T-helper 1 cell treated with Interleukin-12 subunit alpha and Interleukin-12 subunit beta and Interleukin-4 antibody, amounts not matched to agents 30 μg/mL and 1 μg/mL, for 36 hours (primary cell): Measurements from ENCODE around the gene ABCD3.
"Not testable (repeated sequence)": the region's sequence is repeated elsewhere in the genome, so short reads cannot be mapped to it uniquely, and the experiment has no call there.

ENCODE experiments used
- H3K27ac Mint-ChIP-seq: one replicate; pipeline ENCODE4 v1.8.0; 2021; ENCODE audit warnings: mild to moderate bottlenecking, mixed read lengths
- H3K27me3 Mint-ChIP-seq: one replicate; pipeline ENCODE4 v1.8.0; 2021; ENCODE audit warnings: low read depth, mixed read lengths
- H3K36me3 Mint-ChIP-seq: one replicate; pipeline ENCODE4 v1.8.0; 2021; ENCODE audit warnings: low read depth, mixed read lengths
- H3K4me1 Mint-ChIP-seq: one replicate; pipeline ENCODE4 v1.8.0; 2021; ENCODE audit warnings: low read depth, mixed read lengths
- H3K4me3 Mint-ChIP-seq: one replicate; pipeline ENCODE4 v1.8.0; 2021; ENCODE audit warnings: mild to moderate bottlenecking, moderate library complexity, mixed read lengths
- H3K9me3 Mint-ChIP-seq: one replicate; pipeline ENCODE4 v1.8.0; 2021; ENCODE audit warnings: mixed read lengths

Gene ABCD3

DNA sequence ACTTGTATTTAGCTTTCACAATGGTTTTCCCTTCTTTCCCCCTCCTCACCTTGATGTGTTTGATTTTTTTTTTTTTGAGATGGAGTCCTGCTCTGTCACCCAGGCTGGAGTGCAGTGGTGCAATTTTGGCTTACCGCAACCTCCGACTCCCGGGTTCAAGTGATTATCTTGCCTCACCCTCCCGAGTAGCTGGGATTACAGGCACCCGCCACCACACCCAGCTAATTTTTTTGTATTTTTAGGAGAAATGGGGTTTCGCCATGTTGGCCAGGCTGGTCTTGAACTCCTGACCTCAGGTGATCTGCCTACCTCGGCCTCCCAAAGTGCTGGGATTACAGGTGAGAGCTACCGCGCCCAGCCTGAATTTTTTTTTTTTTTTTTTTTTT is 8.3 kb downstream of the ABCD3 start:
- H3K27ac Mint-ChIP-seq, H3K27me3 Mint-ChIP-seq, H3K36me3 Mint-ChIP-seq, H3K9me3 Mint-ChIP-seq, H3K4me3 Mint-ChIP-seq: not testable (repeated sequence)
- H3K4me1 Mint-ChIP-seq = peaks cover 21% of the 10 kb centered on the region

- Mint-ChIP-seq H3K9me3 (no peaks in the 10 kb centered on the region), H3K27me3 (no peaks in the 10 kb centered on the region), H3K27ac (no peak overlapping the region), H3K36me3 (peaks cover 7% of the 10 kb centered on the region), H3K4me1 (peaks cover 10% of the 10 kb centered on the region), H3K4me3 (no peak overlapping the region)
Measured at GRCh38 chr1:94428441-94428840, 10.3 kb downstream of the ABCD3 start.

- H3K27me3 Mint-ChIP-seq, H3K4me1 Mint-ChIP-seq, H3K9me3 Mint-ChIP-seq, H3K4me3 Mint-ChIP-seq, H3K36me3 Mint-ChIP-seq, H3K27ac Mint-ChIP-seq: not testable (repeated sequence)
Measured at GRCh38 chr1:94428927-94429528, 10.8 kb downstream of the ABCD3 start.

GRCh38 chr1:94430066-94430465 is 11.9 kb downstream of the ABCD3 start:
- not testable (repeated sequence) for H3K36me3 Mint-ChIP-seq, H3K27ac Mint-ChIP-seq, H3K27me3 Mint-ChIP-seq, H3K4me3 Mint-ChIP-seq, H3K4me1 Mint-ChIP-seq, H3K9me3 Mint-ChIP-seq

- Mint-ChIP-seq H3K4me3 (no peak overlapping the region), H3K4me1 (peaks cover 2% of the 10 kb centered on the region), H3K36me3 (peaks cover 11% of the 10 kb centered on the region), H3K27ac (no peak overlapping the region), H3K9me3 (peaks cover 13% of the 10 kb centered on the region), H3K27me3 (no peaks in the 10 kb centered on the region)
Measured at GRCh38 chr1:94433866-94434265, 15.7 kb downstream of the ABCD3 start.

DNA sequence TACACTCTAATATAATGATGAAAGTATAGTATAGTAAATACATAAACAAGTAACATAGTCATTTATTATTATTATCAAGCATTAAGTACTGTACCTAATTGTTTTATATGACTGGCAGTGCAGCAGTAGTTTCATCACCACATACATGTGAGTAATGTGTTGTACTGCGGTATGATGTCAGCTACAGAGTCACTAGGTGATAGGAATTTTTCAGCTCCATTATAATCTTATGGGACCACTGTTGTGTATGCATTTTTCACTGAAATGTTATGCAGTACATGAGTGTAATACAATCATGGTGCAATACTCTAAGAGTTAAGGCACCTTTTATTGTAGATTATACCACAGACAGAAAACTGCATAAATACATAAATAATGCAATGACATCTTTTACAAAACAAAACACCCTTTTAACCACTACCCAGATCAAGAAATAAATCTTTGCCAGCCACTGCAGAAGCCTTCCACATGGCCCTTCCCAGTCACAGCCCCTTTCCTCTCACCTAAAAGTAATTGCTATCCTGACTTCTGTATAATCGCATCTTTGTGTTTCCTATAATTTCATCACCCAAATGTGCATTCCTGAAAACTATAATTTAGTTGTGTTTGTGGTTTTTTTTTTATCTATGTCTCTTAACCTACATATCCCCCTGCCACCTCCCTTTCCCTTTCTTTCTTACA is 16.3 kb downstream of the ABCD3 start:
- Mint-ChIP-seq H3K27me3 (no peaks in the 10 kb centered on the region), H3K4me3 (no peak overlapping the region), H3K9me3 (peaks cover 13% of the 10 kb centered on the region), H3K4me1 (no peaks in the 10 kb centered on the region), H3K36me3 (peaks cover 9% of the 10 kb centered on the region), H3K27ac (no peak overlapping the region)

DNA sequence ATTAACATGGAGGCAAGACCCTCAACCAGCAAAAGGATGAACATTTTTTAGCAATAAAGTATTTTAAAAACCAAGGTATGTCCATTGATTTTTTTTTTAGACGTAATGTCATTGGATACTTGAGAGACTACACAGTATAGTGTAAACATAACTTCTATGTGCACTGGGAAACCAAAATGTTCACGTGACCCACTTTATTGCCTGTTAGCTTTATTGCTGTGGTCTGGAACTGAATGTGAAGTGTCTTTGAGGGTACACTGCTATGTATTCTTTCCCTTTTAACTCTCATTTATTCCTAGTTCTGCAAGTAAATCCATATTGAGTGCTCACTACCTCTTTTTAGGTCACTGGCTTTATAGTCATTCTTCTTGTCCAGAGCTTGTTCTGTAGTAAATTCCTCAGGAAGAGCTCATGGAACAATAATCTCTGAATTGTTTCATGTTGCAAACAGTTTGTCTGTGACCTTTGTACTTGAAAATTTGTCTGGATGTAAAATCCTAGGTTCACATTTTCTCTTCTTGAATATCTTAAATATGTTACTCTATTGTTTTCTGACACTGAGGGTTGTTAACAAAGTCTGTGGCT is 20.6 kb downstream of the ABCD3 start:
- no peak overlapping the region for H3K4me3 Mint-ChIP-seq
- H3K9me3 Mint-ChIP-seq = peaks cover 28% of the 10 kb centered on the region
- no peak overlapping the region for H3K27ac Mint-ChIP-seq
- H3K27me3 Mint-ChIP-seq = no peaks in the 10 kb centered on the region
- H3K36me3 Mint-ChIP-seq = peaks cover 8% of the 10 kb centered on the region
- no peaks in the 10 kb centered on the region for H3K4me1 Mint-ChIP-seq

DNA sequence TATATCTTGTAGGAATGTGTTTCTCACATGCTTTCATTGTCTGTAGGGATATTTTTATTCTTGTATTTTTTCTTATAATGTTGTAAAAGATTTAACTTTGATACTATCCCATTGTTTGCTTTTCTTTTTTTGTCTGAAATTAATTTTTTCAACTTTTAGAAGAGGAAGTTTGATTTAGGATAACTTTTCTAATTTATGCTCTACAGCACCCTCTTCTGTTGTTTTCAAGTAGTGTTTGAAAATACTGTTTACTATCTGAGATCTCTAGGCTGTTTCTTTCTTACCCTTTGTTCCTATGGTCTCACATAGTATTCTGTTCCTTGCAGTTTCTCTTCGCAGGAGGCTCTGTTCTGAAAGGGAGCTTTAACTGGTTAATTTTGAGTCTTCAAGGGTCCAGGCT is 21.9 kb downstream of the ABCD3 start:
- Mint-ChIP-seq H3K27ac (no peak overlapping the region), H3K4me3 (no peak overlapping the region), H3K9me3 (peaks cover 36% of the 10 kb centered on the region), H3K36me3 (peaks cover 8% of the 10 kb centered on the region), H3K4me1 (no peaks in the 10 kb centered on the region), H3K27me3 (no peaks in the 10 kb centered on the region)

DNA sequence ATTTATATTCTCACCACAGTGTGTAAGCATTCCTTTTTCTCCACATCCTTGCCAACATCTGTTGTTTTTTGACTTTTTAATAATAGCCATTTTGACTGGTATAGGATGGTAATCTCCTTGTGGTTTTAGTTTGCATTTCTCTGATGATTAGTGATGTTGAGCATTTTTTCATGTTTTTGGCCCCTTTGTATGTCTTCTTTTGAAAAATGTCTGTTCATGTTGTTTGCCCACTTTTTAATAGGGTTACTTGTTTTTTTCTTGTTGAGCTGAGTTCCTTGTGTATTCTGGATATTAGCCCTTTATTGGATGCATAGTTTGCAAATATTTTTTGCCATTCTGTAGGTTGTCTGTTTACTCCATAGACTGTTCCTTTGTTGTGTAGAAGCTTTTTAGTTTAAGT is 24.9 kb downstream of the ABCD3 start:
- H3K36me3 Mint-ChIP-seq, H3K4me3 Mint-ChIP-seq, H3K27me3 Mint-ChIP-seq, H3K4me1 Mint-ChIP-seq, H3K27ac Mint-ChIP-seq: not testable (repeated sequence)
- peaks cover 46% of the 10 kb centered on the region for H3K9me3 Mint-ChIP-seq

DNA sequence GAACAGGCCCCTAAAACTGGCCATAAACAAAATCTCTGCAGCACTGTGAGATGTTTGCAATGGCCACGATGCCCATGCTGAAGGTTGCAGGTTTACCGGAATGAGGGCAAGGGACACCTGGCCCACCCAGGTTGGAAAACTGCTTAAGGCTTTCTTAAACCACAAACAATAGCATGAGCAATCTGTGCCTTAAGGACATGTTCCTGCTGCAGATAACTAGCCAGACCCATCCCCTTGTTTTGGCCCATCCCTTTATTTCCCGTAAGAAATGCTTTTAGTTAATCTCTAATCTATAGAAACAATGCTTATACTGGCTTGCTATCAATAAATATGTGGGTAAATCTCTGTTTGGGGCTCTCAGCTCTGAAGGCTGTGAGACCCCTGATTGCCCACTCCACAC is 26.6 kb downstream of the ABCD3 start:
- not testable (repeated sequence) for H3K4me3 Mint-ChIP-seq, H3K4me1 Mint-ChIP-seq, H3K27ac Mint-ChIP-seq, H3K27me3 Mint-ChIP-seq
- Mint-ChIP-seq H3K9me3 (peaks cover 63% of the 10 kb centered on the region), H3K36me3 (peaks cover 21% of the 10 kb centered on the region)

DNA sequence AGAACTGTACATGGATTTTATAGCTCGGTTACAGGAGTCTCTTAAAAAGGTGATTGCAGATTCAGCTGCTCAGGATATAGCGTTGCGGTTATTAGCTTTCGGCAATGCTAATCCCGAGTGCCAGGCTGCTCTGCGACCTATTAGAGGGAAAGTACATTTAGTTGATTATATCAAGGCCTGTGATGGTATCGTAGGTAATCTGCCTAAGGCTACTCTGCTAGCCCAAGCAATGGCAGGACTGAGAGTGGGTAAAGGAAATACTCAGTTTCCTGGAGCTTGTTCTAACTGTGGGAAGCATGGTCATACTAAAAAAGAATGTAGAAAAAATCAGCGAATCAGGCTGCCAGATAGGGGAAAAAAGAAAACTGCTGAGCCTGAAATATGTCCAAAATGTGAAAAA is 27.5 kb downstream of the ABCD3 start:
- H3K36me3 Mint-ChIP-seq = peaks cover 31% of the 10 kb centered on the region
- not testable (repeated sequence) for H3K4me3 Mint-ChIP-seq, H3K27ac Mint-ChIP-seq, H3K4me1 Mint-ChIP-seq, H3K27me3 Mint-ChIP-seq
- peaks cover 71% of the 10 kb centered on the region for H3K9me3 Mint-ChIP-seq

- not testable (repeated sequence) for H3K27ac Mint-ChIP-seq, H3K27me3 Mint-ChIP-seq, H3K4me3 Mint-ChIP-seq, H3K4me1 Mint-ChIP-seq
- Mint-ChIP-seq H3K9me3 (peaks cover 75% of the 10 kb centered on the region), H3K36me3 (peaks cover 33% of the 10 kb centered on the region)
Measured at GRCh38 chr1:94446177-94446576, 28.0 kb downstream of the ABCD3 start.

DNA sequence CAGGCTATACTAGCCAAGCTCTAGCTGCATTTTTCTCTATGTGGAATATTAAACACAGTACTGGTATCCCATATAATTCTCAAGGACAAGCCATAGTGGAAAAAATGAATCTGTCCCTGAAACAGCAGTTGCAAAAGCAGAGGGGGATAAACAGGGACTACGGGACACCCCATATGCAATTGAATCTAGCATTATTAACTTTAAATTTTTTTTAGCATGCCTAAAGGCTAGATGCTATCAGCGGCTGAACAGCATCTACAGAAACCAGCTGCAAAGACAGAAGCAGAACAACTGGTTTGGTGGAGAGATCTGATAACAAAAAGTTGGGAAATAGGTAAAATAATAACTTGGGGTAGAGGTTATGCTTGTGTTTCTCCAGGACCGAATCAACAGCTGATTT is 30.6 kb downstream of the ABCD3 start:
- not testable (repeated sequence) for H3K4me1 Mint-ChIP-seq, H3K27ac Mint-ChIP-seq, H3K4me3 Mint-ChIP-seq, H3K27me3 Mint-ChIP-seq
- Mint-ChIP-seq H3K9me3 (peaks cover 70% of the 10 kb centered on the region), H3K36me3 (peaks cover 39% of the 10 kb centered on the region)

- Mint-ChIP-seq H3K27ac (no peak overlapping the region), H3K4me1 (peaks cover 1% of the 10 kb centered on the region), H3K27me3 (no peaks in the 10 kb centered on the region), H3K36me3 (peaks cover 19% of the 10 kb centered on the region), H3K9me3 (peaks cover 9% of the 10 kb centered on the region), H3K4me3 (no peak overlapping the region)
Measured at GRCh38 chr1:94456736-94457135, 38.5 kb downstream of the ABCD3 start.

DNA sequence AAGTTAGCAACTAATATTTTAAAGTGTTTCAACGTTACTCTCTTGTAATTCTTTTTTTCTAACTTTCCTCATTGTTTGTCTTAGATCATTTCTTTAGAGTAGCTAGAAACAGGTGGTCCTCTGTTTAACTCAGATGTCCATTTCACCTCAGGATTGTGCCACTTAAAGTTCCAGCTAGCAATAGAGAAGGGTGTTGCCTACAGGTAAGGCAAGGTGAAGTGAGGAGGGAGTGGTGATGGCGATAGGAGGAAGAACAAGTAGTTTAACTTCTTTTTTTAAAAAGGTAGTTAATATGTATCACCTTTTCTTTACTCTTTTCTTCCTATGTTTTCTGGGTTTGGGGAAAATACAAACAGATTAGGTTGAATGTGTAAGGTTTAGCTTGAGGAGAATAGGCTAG is 44.4 kb downstream of the ABCD3 start:
- Mint-ChIP-seq H3K27me3 (no peaks in the 10 kb centered on the region), H3K36me3 (peaks cover 11% of the 10 kb centered on the region), H3K4me1 (peaks cover 1% of the 10 kb centered on the region), H3K27ac (no peak overlapping the region), H3K9me3 (no peaks in the 10 kb centered on the region), H3K4me3 (no peak overlapping the region)
